IMR-90 (cell line): ENCODE measurements around the gene POLRMT. TPM values are rescaled to one million over a fixed set of nuclear protein-coding genes. Genes with fewer than 3 reads are reported as not detected.

Experiments
- ATAC-seq: fragments of 200-7000 bp; cut with Tn5 transposase; 2 replicates; pipeline ENCODE4 v1.9.1; 2020; ENCODE audit warnings: low read depth, mild to moderate bottlenecking, moderate library complexity
- BruUV-seq: library from RNA; stranded (reverse); fragments of 400-500 nt; replicated peaks from 2 replicates; lab custom pipeline; 2021; lab: Mats Ljungman, UMichigan
- CTCF ChIA-PET: fragments of 300-600 bp; formaldehyde crosslinking; extraction: SDS; loops from one replicate; lab custom pipeline; 2021; ENCODE audit warnings: antibody characterized with exemption; lab: Yijun Ruan, JAX
- POLR2A ChIA-PET: fragments of 300-600 bp; sonication (Branson Sonifier 250); formaldehyde crosslinking; loops from one replicate; lab custom pipeline; 2022; ENCODE audit warnings: antibody characterized with exemption; ENCODE audit not compliant: unreplicated experiment; lab: Charles Lee
- DNase-seq: peaks from one replicate; pipeline ENCODE4 v3.0.0; 2013
- H2AFZ ChIP-seq: replicated peaks from 2 replicates; pipeline ENCODE3; 2013; ENCODE audit warnings: low read length, mild to moderate bottlenecking; ENCODE audit not compliant: poor library complexity
- H2AK5ac ChIP-seq: 2 replicates; pipeline ENCODE4 v1.6.1; 2013; ENCODE audit warnings: low read depth, low read length, inconsistent platforms
- H2AK9ac ChIP-seq: replicated peaks from 2 replicates; pipeline ENCODE3; 2013; ENCODE audit warnings: mild to moderate bottlenecking, low read depth, low read length, moderate library complexity; ENCODE audit not compliant: poor library complexity
- H2BK120ac ChIP-seq: 2 replicates; pipeline ENCODE4 v1.6.1; 2013; ENCODE audit warnings: low read depth, low read length, inconsistent platforms
- H2BK15ac ChIP-seq: 3 replicates; pipeline ENCODE4 v1.6.1; 2013; ENCODE audit warnings: low read depth, low read length, inconsistent platforms
- H2BK20ac ChIP-seq: 2 replicates; pipeline ENCODE4 v1.6.1; 2013; ENCODE audit warnings: low read depth, mild to moderate bottlenecking, inconsistent platforms, low read length, moderate library complexity
- H2BK5ac ChIP-seq: 2 replicates; pipeline ENCODE4 v1.6.1; 2013; ENCODE audit warnings: mild to moderate bottlenecking, low read depth, low read length, inconsistent platforms; ENCODE audit not compliant: poor library complexity, severe bottlenecking
- H3K14ac ChIP-seq: replicated peaks from 2 replicates; pipeline ENCODE4 v1.6.1; 2013; ENCODE audit warnings: low read depth, low read length, inconsistent platforms
- H3K18ac ChIP-seq: 2 replicates; pipeline ENCODE4 v1.6.1; 2013; ENCODE audit warnings: low read depth, low read length, control low read depth
- H3K23ac ChIP-seq: 2 replicates; pipeline ENCODE4 v1.6.1; 2013; ENCODE audit warnings: low read depth, low read length, inconsistent platforms
- H3K27ac ChIP-seq: 2 replicates; pipeline ENCODE4 v1.5.1; 2013; ENCODE audit warnings: mild to moderate bottlenecking, control low read depth, low read length; ENCODE audit not compliant: insufficient read depth
- H3K27me3 ChIP-seq: 2 replicates; pipeline ENCODE4 v1.6.1; 2013; ENCODE audit warnings: low read length; ENCODE audit not compliant: control insufficient read depth, insufficient read depth
- H3K36me3 ChIP-seq: 2 replicates; pipeline ENCODE4 v1.6.1; 2013; ENCODE audit warnings: low read length, mixed read lengths; ENCODE audit not compliant: control insufficient read depth, insufficient read depth
- H3K4ac ChIP-seq: 2 replicates; pipeline ENCODE4 v1.6.1; 2013; ENCODE audit warnings: low read depth, low read length, inconsistent platforms
- H3K4me1 ChIP-seq: 2 replicates; pipeline ENCODE4 v1.6.1; 2013; ENCODE audit warnings: low read length, mixed read lengths; ENCODE audit not compliant: control insufficient read depth, insufficient read depth
- H3K4me2 ChIP-seq: 2 replicates; pipeline ENCODE4 v1.6.1; 2013; ENCODE audit warnings: low read depth, mild to moderate bottlenecking, control low read depth, low read length, moderate library complexity
- H3K4me3 ChIP-seq: 2 replicates; pipeline ENCODE4 v1.5.1; 2013; ENCODE audit warnings: low read depth, mild to moderate bottlenecking, control low read depth, low read length, moderate library complexity; ENCODE audit not compliant: insufficient read depth
- H3K56ac ChIP-seq: 2 replicates; pipeline ENCODE4 v1.6.1; 2013; ENCODE audit warnings: low read length, inconsistent platforms; ENCODE audit not compliant: insufficient read depth; ENCODE audit errors: extremely low read depth
- H3K79me1 ChIP-seq, 2 experiments: 2 replicates each; pipeline ENCODE4 v1.6.1; 2013; ENCODE audit warnings: low read length in 2 of 2, inconsistent platforms in 1 of 2, low read depth in 1 of 2
- H3K9ac ChIP-seq: 2 replicates; pipeline ENCODE4 v1.6.1; 2013; ENCODE audit warnings: low read depth, low read length, control low read depth
- H3K9me1 ChIP-seq: 2 replicates; pipeline ENCODE4 v1.6.1; 2013; ENCODE audit warnings: low read length, inconsistent platforms; ENCODE audit not compliant: insufficient read depth
- H3K9me3 ChIP-seq: 2 replicates; pipeline ENCODE4 v1.6.1; 2013; ENCODE audit warnings: low read length; ENCODE audit not compliant: control insufficient read depth, insufficient read depth
- H4K20me1 ChIP-seq: 2 replicates; pipeline ENCODE4 v1.6.1; 2013; ENCODE audit warnings: low read length, inconsistent platforms; ENCODE audit not compliant: insufficient read depth
- H4K5ac ChIP-seq: 2 replicates; pipeline ENCODE4 v1.6.1; 2013; ENCODE audit warnings: mild to moderate bottlenecking, low read depth, low read length, control low read depth
- H4K8ac ChIP-seq, 2 experiments: 2 replicates each; pipeline ENCODE4 v1.6.1; 2013; ENCODE audit warnings: low read depth in 2 of 2, low read length in 2 of 2, control low read depth in 1 of 2, inconsistent platforms in 1 of 2
- H4K91ac ChIP-seq: 2 replicates; pipeline ENCODE4 v1.6.1; 2013; ENCODE audit warnings: low read depth, low read length, inconsistent platforms; ENCODE audit not compliant: insufficient read depth
- POLR2A ChIP-seq: IDR thresholded peaks from 2 replicates; pipeline ENCODE4 v1.6.1; 2012; ENCODE audit warnings: mild to moderate bottlenecking, low read depth, low read length
- SMC3 ChIP-seq: fragments of 150-350 bp; IDR thresholded peaks from 2 replicates; pipeline ENCODE4 v1.6.1; 2016; ENCODE audit warnings: low read depth, mild to moderate bottlenecking, antibody characterized with exemption, low read length, moderate library complexity
- WGBS, 2 experiments: methylation state at CpG; one replicate each; pipeline versions ENCODE4 v1.1.5 to v1.1.7; 2013; ENCODE audit warnings: missing lambda C conversion rate in 2 of 2; ENCODE audit not compliant: insufficient read length in 1 of 2; ENCODE audit errors: extremely low coverage in 2 of 2; 5-methylcytosine and 5-hydroxymethylcytosine counted together
- dilution Hi-C: fragments of 300-500 bp; cut with HindIII; formaldehyde crosslinking; loops from one replicate; pipeline ENCODE4 v1.14.3; 2018; ENCODE audit warnings: low sequenced_read_pairs; ENCODE audit not compliant: unreplicated experiment
- in situ Hi-C: fragments of 300-500 bp; cut with MboI; formaldehyde crosslinking; loops from 3 replicates; pipeline ENCODE4 v1.14.3; 2019; ENCODE audit warnings: low sequenced_read_pairs, inconsistent platforms, mixed read lengths
- intact Hi-C: fragments of 100-400 bp; cut with micrococcal nuclease; formaldehyde crosslinking; loops from 2 replicates; pipeline ENCODE4 v1.10.0; 2022
- polyA plus RNA-seq, 3 experiments: library from polyadenylated mRNA; depleted of rRNA; stranded (reverse); fragments of >200 nt; gene quantifications; 2 replicates each; pipeline ENCODE4 v1.2.3, GENCODE V29; 2012; ENCODE audit warnings: low replicate concordance in 1 of 3
- total RNA-seq: library from RNA; depleted of rRNA; stranded (reverse); fragments of >200 nt; gene quantifications from 2 replicates; pipeline ENCODE4 v1.2.3, GENCODE V29; 2012

POLRMT gene
- total and polyA plus RNA-seq, 2 of the 4 experiments (the other 2 are of a cell fraction), result 9.9 to 29.6 TPM

GRCh38 chr19:593055-593454, 40.3 kb downstream of the POLRMT start:
- 82% methylated on average over 13 of the region's 18 CpGs; no CpG with 5 or more reads in 1 of the 2 experiments for WGBS, 2 experiments

More at GRCh38 chr19:593055-593454, 40.3 kb downstream of the POLRMT start:
- no peaks in the 10 kb centered on the region for H3K36me3 ChIP-seq
- no peak overlapping the region for H4K91ac ChIP-seq
- no peaks in the 10 kb centered on the region for H3K9me1 ChIP-seq
- H4K8ac ChIP-seq, result no peak overlapping the region
- ATAC-seq (no peak), DNase-seq (no peak)
- H4K5ac ChIP-seq, result no peak overlapping the region
- no TSS peak for BruUV-seq
- no peak overlapping the region for H2BK5ac ChIP-seq
- no peak overlapping the region for H2BK120ac ChIP-seq
- H2AK5ac ChIP-seq, result no peak overlapping the region
- no peak overlapping the region for H3K14ac ChIP-seq
- no peaks in the 10 kb centered on the region for H3K9me3 ChIP-seq
- no peak overlapping the region for H3K27ac ChIP-seq
- CTCF ChIA-PET, result no interaction called here
- H3K56ac ChIP-seq, result no peak overlapping the region
- intact Hi-C loops, result no loop called here
- H3K23ac ChIP-seq, result no peak overlapping the region
- peaks cover 32% of the 10 kb centered on the region for H4K20me1 ChIP-seq
- no peak overlapping the region for H2AFZ ChIP-seq
- peaks cover 4% of the 10 kb centered on the region; the same call in 1 of the 2 replicates for H3K4me1 ChIP-seq
- no peak overlapping the region for H3K9ac ChIP-seq
- H2BK15ac ChIP-seq, result no peak overlapping the region
- H3K27me3 ChIP-seq, result peaks cover 26% of the 10 kb centered on the region
- no peaks in the 10 kb centered on the region for H3K79me1 ChIP-seq
- in situ Hi-C loops, result no loop called here
- dilution Hi-C loops, result no loop called here
- H3K18ac ChIP-seq, result no peak overlapping the region
- no peak overlapping the region for H3K4me3 ChIP-seq
- H3K4ac ChIP-seq, result no peak overlapping the region
- TF ChIP-seq POLR2A, result no peak
- no peak for TF ChIP-seq SMC3
- no peak overlapping the region for H2BK20ac ChIP-seq
- H3K4me2 ChIP-seq, result no peak overlapping the region
- H2AK9ac ChIP-seq, result no peak overlapping the region
- POLR2A ChIA-PET, result no interaction called here
